Testis (tissue), 2 donors: Measurements from ENCODE around the gene HLF.

Experiments
- POLR2A ChIP-seq: fragments of 450-650 bp; IDR thresholded peaks from one replicate; pipeline ENCODE4 v1.6.1; 2017; ENCODE audit warnings: antibody characterized with exemption, mild to moderate bottlenecking, moderate library complexity
- TF ChIP-seq, protein P1 (sequence below), 3 experiments: fragments of 450-650 bp in 2 of 3; fragments of 200-600 bp in 1 of 3; sonication (generic) in 1 of 3; IDR thresholded peaks; one replicate each; pipeline ENCODE4 v1.5.1; 2016 to 2019; ENCODE audit warnings: antibody characterized with exemption in 3 of 3, mild to moderate bottlenecking in 2 of 3, moderate library complexity in 1 of 3

DNA sequence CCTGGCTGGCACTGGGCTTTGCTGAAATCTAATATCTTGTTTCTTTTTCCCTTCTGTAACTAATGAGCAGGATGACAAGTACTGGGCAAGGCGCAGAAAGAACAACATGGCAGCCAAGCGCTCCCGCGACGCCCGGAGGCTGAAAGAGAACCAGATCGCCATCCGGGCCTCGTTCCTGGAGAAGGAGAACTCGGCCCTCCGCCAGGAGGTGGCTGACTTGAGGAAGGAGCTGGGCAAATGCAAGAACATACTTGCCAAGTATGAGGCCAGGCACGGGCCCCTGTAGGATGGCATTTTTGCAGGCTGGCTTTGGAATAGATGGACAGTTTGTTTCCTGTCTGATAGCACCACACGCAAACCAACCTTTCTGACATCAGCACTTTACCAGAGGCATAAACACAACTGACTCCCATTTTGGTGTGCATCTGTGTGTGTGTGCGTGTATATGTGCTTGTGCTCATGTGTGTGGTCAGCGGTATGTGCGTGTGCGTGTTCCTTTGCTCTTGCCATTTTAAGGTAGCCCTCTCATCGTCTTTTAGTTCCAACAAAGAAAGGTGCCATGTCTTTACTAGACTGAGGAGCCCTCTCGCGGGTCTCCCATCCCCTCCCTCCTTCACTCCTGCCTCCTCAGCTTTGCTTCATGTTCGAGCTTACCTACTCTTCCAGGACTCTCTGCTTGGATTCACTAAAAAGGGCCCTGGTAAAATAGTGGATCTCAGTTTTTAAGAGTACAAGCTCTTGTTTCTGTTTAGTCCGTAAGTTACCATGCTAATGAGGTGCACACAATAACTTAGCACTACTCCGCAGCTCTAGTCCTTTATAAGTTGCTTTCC lies 56.0 kb downstream of the HLF start:
- TF ChIP-seq, protein P1, sequence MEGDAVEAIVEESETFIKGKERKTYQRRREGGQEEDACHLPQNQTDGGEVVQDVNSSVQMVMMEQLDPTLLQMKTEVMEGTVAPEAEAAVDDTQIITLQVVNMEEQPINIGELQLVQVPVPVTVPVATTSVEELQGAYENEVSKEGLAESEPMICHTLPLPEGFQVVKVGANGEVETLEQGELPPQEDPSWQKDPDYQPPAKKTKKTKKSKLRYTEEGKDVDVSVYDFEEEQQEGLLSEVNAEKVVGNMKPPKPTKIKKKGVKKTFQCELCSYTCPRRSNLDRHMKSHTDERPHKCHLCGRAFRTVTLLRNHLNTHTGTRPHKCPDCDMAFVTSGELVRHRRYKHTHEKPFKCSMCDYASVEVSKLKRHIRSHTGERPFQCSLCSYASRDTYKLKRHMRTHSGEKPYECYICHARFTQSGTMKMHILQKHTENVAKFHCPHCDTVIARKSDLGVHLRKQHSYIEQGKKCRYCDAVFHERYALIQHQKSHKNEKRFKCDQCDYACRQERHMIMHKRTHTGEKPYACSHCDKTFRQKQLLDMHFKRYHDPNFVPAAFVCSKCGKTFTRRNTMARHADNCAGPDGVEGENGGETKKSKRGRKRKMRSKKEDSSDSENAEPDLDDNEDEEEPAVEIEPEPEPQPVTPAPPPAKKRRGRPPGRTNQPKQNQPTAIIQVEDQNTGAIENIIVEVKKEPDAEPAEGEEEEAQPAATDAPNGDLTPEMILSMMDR (IDR thresholded peaks at IDR 0.05) = no peak
- TF ChIP-seq POLR2A = no peak
